HG02938 (cell line): ENCODE measurements around the gene KDM4B.
"Not testable (repeated sequence)": the region's sequence is repeated elsewhere in the genome, so short reads cannot be mapped to it uniquely, and the experiment has no call there.

Experiments used
- ATAC-seq: cut with Tn5 transposase; IDR thresholded peaks from one replicate; pipeline ENCODE4 v1.9.1; 2021; ENCODE audit warnings: mild to moderate bottlenecking, moderate library complexity; ENCODE audit not compliant: unreplicated experiment

The KDM4B gene

DNA sequence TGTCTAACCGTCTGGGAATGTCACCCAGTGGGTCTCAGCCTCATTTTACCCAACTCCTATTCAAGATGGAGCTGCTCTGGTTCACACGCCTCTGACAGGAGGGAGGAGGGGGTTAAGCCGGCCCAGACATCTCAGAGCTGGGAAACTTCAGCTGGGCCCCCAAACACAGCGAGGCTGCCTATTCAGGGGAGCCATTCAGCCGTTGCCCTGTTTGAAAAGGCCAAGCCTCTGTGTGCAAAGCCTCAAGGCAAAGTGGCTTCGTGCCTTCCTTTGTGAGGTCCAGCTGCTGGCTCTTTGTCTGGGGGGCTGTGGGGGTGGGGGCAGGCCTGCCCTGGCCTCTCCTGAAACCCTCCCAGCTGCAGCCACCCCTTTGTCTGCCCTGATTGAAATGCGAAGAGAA, 224.3 kb downstream of the KDM4B start:
- no peak for ATAC-seq

DNA sequence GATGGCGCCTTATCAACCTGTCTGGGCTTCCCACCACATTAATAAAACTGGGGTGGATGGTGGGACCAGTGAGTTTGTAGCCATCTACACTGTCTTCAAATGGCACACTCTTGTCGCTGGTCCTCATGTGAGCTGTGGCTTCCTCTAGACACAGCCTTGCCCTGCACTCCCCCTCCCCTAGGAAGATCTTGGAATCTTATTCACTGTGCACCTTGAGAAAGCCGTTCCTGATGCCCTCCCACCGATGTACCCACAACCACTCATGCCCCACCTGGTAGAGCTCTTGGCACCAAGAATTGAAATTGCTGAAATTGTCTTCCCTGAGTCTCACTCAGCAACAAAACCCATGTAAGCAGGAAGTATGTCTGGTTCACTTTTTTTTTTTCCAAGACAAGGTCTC, 225.7 kb downstream of the KDM4B start:
- ATAC-seq, result no peak

GRCh38 chr19:5195587-5195986, 226.7 kb downstream of the KDM4B start:
- not testable (repeated sequence) for ATAC-seq

GRCh38 chr19:5196832-5197231, 227.9 kb downstream of the KDM4B start:
- ATAC-seq, result no peak

DNA sequence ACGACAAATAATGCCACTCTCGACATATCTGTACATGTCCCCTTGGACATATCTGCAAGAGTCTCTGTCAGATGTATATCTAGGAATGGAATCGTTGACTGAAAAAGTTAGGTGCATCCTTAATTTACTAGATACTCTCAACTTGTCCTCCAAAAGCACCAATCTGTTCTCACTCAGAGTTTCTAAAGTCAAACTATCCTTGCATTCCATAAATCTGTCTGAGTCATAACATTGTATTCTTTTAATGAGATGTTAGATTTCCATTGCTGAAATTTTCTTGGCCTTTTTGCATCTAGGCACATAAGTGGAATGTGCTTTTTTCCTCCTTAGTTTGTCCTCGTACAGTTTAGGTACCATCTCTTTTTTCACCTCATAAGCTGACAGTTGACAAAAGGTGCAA, 231.9 kb downstream of the KDM4B start:
- ATAC-seq, result no peak

- ATAC-seq, result no peak
Observed at GRCh38 chr19:5202553-5202952, 233.6 kb downstream of the KDM4B start.
